ENCODE measurements around the gene ADAMTS13.

The ADAMTS13 gene

DNA sequence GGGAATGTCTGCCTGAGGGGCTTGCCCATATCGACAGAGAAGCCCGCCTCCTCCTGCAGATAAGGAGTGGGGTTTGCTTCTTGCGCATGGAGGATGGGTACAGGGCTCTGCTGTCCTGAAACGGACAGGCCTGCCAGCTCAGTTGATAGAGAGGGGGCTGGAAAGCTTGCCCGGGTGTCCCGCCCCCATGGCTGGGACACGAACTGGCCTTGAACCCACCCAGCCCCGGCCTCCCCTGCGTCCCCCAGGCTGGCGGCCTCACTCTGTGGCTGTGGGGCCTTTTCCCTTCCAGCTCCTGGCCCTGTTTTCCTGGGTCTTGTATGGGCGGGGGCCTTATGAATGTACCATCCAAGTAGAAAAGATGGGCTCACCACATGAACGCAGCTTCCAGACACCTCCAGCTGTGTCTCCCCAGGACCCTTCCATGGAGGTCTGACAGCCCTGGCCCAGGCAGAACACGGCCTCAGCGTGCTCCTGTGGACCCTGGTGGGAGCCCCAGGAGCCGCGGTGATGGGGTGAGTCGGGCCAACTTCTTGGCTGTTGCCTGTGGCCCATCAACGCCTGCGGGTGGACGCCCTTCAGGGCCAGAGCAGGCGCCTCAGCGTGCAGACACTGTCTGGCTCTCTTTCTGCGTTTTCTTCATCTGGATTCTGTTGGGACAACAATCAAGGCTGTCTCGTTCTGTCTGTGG lies 72.6 kb downstream of the ADAMTS13 start:
- Histone ChIP-seq H3K27me3 (ENCODE audit: low read length) (no peaks in the 10 kb centered on the region), H3K4me3 (ENCODE audit: insufficient read depth, low read length, poor library complexity, severe bottlenecking) (no peak overlapping the region), H3K36me3 (ENCODE audit: low read length) (no peaks in the 10 kb centered on the region), H3K9me3 (ENCODE audit: insufficient read depth, low read length) (no peaks in the 10 kb centered on the region), H3K79me2 (ENCODE audit: insufficient read depth, low read length) (no peaks in the 10 kb centered on the region), H3K9ac (ENCODE audit: low read length) (no peak overlapping the region), H4K20me1 (ENCODE audit: low read depth, low read length) (no peaks in the 10 kb centered on the region), H2AFZ (ENCODE audit: low read depth, low read length, severe bottlenecking) (no peak overlapping the region), H3F3A (ENCODE audit: insufficient read depth) (no peaks in the 10 kb centered on the region), H3K27ac (ENCODE audit: low read depth, low read length) (no peak overlapping the region), H3K4me2 (ENCODE audit: low read depth, low read length, poor library complexity, severe bottlenecking) (no peak overlapping the region), H3K9me2 (replicated peaks; ENCODE audit: insufficient read depth, low read length) (no peaks in the 10 kb centered on the region)
- TF ChIP-seq, protein P1, sequence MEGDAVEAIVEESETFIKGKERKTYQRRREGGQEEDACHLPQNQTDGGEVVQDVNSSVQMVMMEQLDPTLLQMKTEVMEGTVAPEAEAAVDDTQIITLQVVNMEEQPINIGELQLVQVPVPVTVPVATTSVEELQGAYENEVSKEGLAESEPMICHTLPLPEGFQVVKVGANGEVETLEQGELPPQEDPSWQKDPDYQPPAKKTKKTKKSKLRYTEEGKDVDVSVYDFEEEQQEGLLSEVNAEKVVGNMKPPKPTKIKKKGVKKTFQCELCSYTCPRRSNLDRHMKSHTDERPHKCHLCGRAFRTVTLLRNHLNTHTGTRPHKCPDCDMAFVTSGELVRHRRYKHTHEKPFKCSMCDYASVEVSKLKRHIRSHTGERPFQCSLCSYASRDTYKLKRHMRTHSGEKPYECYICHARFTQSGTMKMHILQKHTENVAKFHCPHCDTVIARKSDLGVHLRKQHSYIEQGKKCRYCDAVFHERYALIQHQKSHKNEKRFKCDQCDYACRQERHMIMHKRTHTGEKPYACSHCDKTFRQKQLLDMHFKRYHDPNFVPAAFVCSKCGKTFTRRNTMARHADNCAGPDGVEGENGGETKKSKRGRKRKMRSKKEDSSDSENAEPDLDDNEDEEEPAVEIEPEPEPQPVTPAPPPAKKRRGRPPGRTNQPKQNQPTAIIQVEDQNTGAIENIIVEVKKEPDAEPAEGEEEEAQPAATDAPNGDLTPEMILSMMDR (IDR thresholded peaks at IDR 0.05; ENCODE audit: insufficient read depth, low read length, poor library complexity, severe bottlenecking): no peak
- TF ChIP-seq EZH2phosphoT487 (conservative IDR thresholded peaks at IDR 0.05; ENCODE audit: low read length): no peak

DNA sequence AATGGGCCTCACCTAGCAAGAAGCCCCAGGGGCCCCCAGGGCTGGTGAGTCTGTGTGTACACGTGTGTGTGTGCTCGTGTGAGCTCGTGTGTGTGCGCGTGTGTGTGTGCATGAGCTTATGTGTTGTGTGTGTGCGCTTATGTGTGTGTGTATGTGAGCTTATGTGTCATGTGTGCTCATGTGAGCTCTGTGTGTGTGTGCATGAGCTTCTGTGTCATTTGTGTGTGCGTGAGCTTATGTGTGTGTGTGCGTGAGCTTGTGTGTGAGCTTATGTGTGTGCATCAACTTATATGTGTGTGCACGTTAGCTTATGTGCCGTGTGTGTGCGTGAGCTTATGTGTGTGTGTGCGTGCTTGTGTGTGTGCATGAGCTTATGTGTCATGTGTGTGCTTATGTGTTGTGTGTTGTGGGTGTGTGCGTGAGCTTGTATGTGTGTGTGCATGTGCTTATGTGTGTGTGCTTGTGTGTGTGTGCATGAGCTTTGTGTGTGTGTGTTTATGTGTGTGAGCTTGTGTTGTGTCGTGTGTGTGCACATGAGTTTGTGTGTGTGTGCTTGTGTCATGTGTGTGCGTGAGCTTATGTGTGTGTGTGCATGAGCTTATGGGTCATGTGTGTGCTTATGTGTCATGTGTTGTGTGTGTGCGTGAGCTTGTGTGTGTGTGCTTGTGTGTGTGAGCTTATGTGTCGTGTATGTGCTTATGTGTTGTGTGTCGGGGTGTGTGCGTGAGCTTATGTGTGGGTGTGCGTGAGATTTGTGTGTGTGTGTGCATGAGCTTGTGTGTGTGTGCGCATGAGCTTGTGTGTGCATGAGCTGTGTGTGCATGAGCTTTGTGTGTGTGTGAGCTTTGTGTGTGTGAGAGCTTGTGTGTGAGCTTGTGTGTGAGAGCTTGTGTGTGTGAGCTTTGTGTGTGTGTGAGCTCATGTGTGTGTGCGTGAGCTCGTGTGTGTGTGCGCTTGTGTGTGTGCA lies 73.4 kb downstream of the ADAMTS13 start:
- no peak overlapping the region for H3K4me2 ChIP-seq (ENCODE audit: low read depth, low read length, poor library complexity, severe bottlenecking)
- H3K9ac ChIP-seq (ENCODE audit: low read length): no peak overlapping the region

DNA sequence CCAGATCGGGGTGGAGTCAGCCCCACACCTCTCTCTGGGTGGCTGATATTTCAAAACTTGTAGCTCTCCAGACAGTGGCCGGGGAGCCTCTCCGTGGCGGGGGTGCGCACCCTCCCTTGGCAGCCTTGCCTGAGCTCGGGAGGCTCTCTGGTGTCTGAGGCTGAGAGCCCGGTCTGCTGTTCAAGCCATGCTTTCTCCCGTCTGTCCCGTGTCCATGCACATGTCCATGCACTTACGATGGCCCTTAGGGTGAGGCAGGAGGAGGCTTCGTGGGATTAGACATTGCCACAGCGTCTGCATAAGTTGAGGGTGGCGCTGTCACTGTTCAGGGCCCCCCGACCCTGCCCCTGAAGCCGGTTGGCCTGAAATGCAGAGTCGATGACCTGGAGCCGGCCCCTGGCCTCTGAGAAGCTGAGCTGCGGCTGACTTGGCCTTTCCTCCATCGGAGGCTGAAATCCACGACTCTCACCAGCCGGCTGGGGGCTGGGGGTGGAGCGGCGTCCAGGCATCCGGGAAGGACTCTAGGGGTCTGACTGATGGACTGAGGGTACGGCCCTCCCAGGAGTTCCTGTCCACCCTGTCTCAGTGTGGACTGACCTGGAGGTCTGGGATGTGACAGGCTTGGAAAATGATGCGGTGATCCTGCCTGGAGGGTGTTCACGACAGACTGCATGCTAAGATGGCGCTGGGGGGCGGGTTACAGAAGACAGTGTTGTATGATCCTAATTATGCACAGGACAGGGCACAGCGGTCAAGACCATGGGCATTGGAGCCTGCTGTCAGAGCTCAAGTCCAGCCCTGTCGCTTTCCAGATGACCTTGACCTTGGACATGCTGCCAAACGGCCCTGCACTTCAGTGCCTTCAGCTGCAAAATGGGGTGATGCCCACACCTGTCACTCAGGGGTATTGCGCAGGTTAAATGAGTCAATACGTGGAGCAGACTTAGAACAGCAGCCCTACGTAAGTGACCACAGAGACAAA lies 75.0 kb downstream of the ADAMTS13 start:
- TF ChIP-seq, protein P1 (IDR thresholded peaks at IDR 0.05; ENCODE audit: insufficient read depth, low read length, poor library complexity, severe bottlenecking): no peak
- no peak for TF ChIP-seq EZH2phosphoT487 (conservative IDR thresholded peaks at IDR 0.05; ENCODE audit: low read length)
- Histone ChIP-seq H3K9me3 (ENCODE audit: insufficient read depth, low read length) (peaks cover 8% of the 10 kb centered on the region; the same call in 1 of the 2 replicates), H3K9ac (ENCODE audit: low read length) (no peak overlapping the region), H2AFZ (ENCODE audit: low read depth, low read length, severe bottlenecking) (no peak overlapping the region), H3K27me3 (ENCODE audit: low read length) (no peaks in the 10 kb centered on the region), H3K79me2 (ENCODE audit: insufficient read depth, low read length) (no peaks in the 10 kb centered on the region), H3K9me2 (replicated peaks; ENCODE audit: insufficient read depth, low read length) (no peaks in the 10 kb centered on the region), H3K36me3 (ENCODE audit: low read length) (no peaks in the 10 kb centered on the region), H4K20me1 (ENCODE audit: low read depth, low read length) (no peaks in the 10 kb centered on the region), H3K4me3 (ENCODE audit: insufficient read depth, low read length, poor library complexity, severe bottlenecking) (no peak overlapping the region), H3K4me2 (ENCODE audit: low read depth, low read length, poor library complexity, severe bottlenecking) (no peak overlapping the region), H3F3A (ENCODE audit: insufficient read depth) (no peaks in the 10 kb centered on the region), H3K27ac (ENCODE audit: low read depth, low read length) (no peak overlapping the region)

More for the DNA sequence above, 73.4 kb downstream of the ADAMTS13 start:
- H2AFZ ChIP-seq (ENCODE audit: low read depth, low read length, severe bottlenecking): no peak overlapping the region
- TF ChIP-seq, protein P1 (IDR thresholded peaks at IDR 0.05; ENCODE audit: insufficient read depth, low read length, poor library complexity, severe bottlenecking): no peak
- TF ChIP-seq EZH2phosphoT487 (conservative IDR thresholded peaks at IDR 0.05; ENCODE audit: low read length): no peak
- H3K9me3 ChIP-seq (ENCODE audit: insufficient read depth, low read length): no peaks in the 10 kb centered on the region
- no peaks in the 10 kb centered on the region for H3K9me2 ChIP-seq (replicated peaks; ENCODE audit: insufficient read depth, low read length)
- H4K20me1 ChIP-seq (ENCODE audit: low read depth, low read length): no peaks in the 10 kb centered on the region
- H3K4me3 ChIP-seq (ENCODE audit: insufficient read depth, low read length, poor library complexity, severe bottlenecking): no peak overlapping the region
- no peak overlapping the region for H3K27ac ChIP-seq (ENCODE audit: low read depth, low read length)
- no peaks in the 10 kb centered on the region for H3K79me2 ChIP-seq (ENCODE audit: insufficient read depth, low read length)
- H3F3A ChIP-seq (ENCODE audit: insufficient read depth): no peaks in the 10 kb centered on the region
- H3K36me3 ChIP-seq (ENCODE audit: low read length): no peaks in the 10 kb centered on the region
- H3K27me3 ChIP-seq (ENCODE audit: low read length): no peaks in the 10 kb centered on the region
